Liver (tissue), 9 donors: Measurements from ENCODE around the gene NPNT. TPM values are rescaled to one million over a fixed set of nuclear protein-coding genes. Genes with fewer than 3 reads are reported as not detected.

Source experiments
- DNase-seq: peaks from one replicate; pipeline ENCODE4 v3.0.0-alpha.2; 2017; ENCODE audit warnings: low spot score
- H3K27ac ChIP-seq, 2 donors: one replicate each; pipeline ENCODE4 v1.7.0; 2013; ENCODE audit warnings: inconsistent platforms in 2 of 2, low read length in 2 of 2, control low read depth in 1 of 2, low read depth in 1 of 2, mild to moderate bottlenecking in 1 of 2
- H3K27me3 ChIP-seq, 4 donors: one replicate each; pipeline versions ENCODE4 v1.6.1 to v1.7.0; 2013; ENCODE audit warnings: low read length in 3 of 4, inconsistent platforms in 1 of 4, mild to moderate bottlenecking in 1 of 4, moderate library complexity in 1 of 4; ENCODE audit not compliant: control insufficient read depth in 4 of 4, insufficient read depth in 4 of 4
- H3K36me3 ChIP-seq, 4 donors: one replicate each; pipeline versions ENCODE4 v1.6.1 to v1.7.0; 2013; ENCODE audit warnings: low read length in 3 of 4, mild to moderate bottlenecking in 3 of 4, low read depth in 1 of 4, moderate library complexity in 1 of 4; ENCODE audit not compliant: control insufficient read depth in 4 of 4, insufficient read depth in 3 of 4
- H3K4me1 ChIP-seq, 4 donors: one replicate each; pipeline versions ENCODE4 v1.6.1 to v1.7.0; 2013; ENCODE audit warnings: low read length in 3 of 4, mild to moderate bottlenecking in 3 of 4, moderate library complexity in 1 of 4; ENCODE audit not compliant: control insufficient read depth in 4 of 4, insufficient read depth in 4 of 4
- H3K4me3 ChIP-seq, 3 donors: one replicate each; pipeline versions ENCODE4 v1.6.1 to v1.7.0; 2013; ENCODE audit warnings: low read length in 3 of 3, control low read depth in 1 of 3, low read depth in 1 of 3, mild to moderate bottlenecking in 1 of 3
- H3K9ac ChIP-seq, 2 donors: one replicate each; pipeline ENCODE4 v1.7.0; 2013; ENCODE audit warnings: low read length in 2 of 2, mild to moderate bottlenecking in 2 of 2, moderate library complexity in 2 of 2, control low read depth in 1 of 2, low read depth in 1 of 2
- H3K9me3 ChIP-seq, 4 donors: one replicate each; pipeline versions ENCODE4 v1.6.1 to v1.7.0; 2013; ENCODE audit warnings: low read length in 3 of 4; ENCODE audit not compliant: control insufficient read depth in 4 of 4
- EGR1 ChIP-seq, 2 donors: IDR thresholded peaks; 2 replicates each; pipeline ENCODE4 v1.6.1; 2016 to 2018; ENCODE audit warnings: antibody characterized with exemption in 2 of 2, low read depth in 2 of 2
- FOXA1 ChIP-seq: IDR thresholded peaks from 2 replicates; pipeline ENCODE4 v1.6.1; 2016; ENCODE audit warnings: antibody characterized with exemption
- FOXA2 ChIP-seq: IDR thresholded peaks from 2 replicates; pipeline ENCODE4 v1.6.1; 2016; ENCODE audit warnings: antibody characterized with exemption
- GABPA ChIP-seq, 2 donors: IDR thresholded peaks in 1 of 2; conservative IDR thresholded peaks in 1 of 2; 2 replicates each; pipeline ENCODE4 v1.6.1; 2016; ENCODE audit warnings: antibody characterized with exemption in 2 of 2, mild to moderate bottlenecking in 1 of 2, moderate library complexity in 1 of 2
- HNF4A ChIP-seq, 2 donors: conservative IDR thresholded peaks; 2 replicates each; pipeline ENCODE4 v1.6.1; 2016; ENCODE audit warnings: antibody characterized with exemption in 2 of 2, mild to moderate bottlenecking in 2 of 2
- HNF4G ChIP-seq: IDR thresholded peaks from 2 replicates; pipeline ENCODE4 v1.6.1; 2016; ENCODE audit warnings: antibody characterized with exemption
- JUND ChIP-seq, 2 donors: IDR thresholded peaks; 2 replicates each; pipeline ENCODE4 v1.6.1; 2016; ENCODE audit warnings: antibody characterized with exemption in 2 of 2
- RAD21 ChIP-seq, 2 donors: IDR thresholded peaks; 2 replicates each; pipeline ENCODE4 v1.6.1; 2016; ENCODE audit warnings: antibody characterized with exemption in 2 of 2, mild to moderate bottlenecking in 2 of 2
- REST ChIP-seq: IDR thresholded peaks from 2 replicates; pipeline ENCODE4 v1.6.1; 2016; ENCODE audit warnings: antibody characterized with exemption, mild to moderate bottlenecking
- RXRA ChIP-seq, 2 donors: IDR thresholded peaks; 2 replicates each; pipeline ENCODE4 v1.6.1; 2017 to 2018; ENCODE audit warnings: antibody characterized with exemption in 2 of 2, mild to moderate bottlenecking in 1 of 2
- SP1 ChIP-seq: IDR thresholded peaks from 2 replicates; pipeline ENCODE4 v1.6.1; 2018; ENCODE audit warnings: antibody characterized with exemption, mild to moderate bottlenecking
- TAF1 ChIP-seq: conservative IDR thresholded peaks from 2 replicates; pipeline ENCODE4 v1.6.1; 2016; ENCODE audit warnings: antibody characterized with exemption, mild to moderate bottlenecking
- YY1 ChIP-seq: IDR thresholded peaks from 2 replicates; pipeline ENCODE4 v1.6.1; 2016; ENCODE audit warnings: antibody characterized with exemption, mild to moderate bottlenecking
- WGBS: extraction: QIAGEN DNeasy Blood & Tissue Kit; methylation state at CpG from one replicate; pipeline ENCODE4 v1.1.7; 2013; 5-methylcytosine and 5-hydroxymethylcytosine counted together
- polyA plus RNA-seq, 2 donors: library from polyadenylated mRNA; stranded (reverse) in 1 of 2; unstranded in 1 of 2; fragments of 200-250 nt in 1 of 2; fragments of >200 nt in 1 of 2; fragmentation: Nextera tagmentation in 1 of 2; extraction: Ambion mirVana in 1 of 2; gene quantifications; one replicate each; pipeline versions ENCODE4 v1.2.1 to v1.2.3, GENCODE V29; 2013 to 2015
- total RNA-seq, 2 donors: library from RNA; depleted of rRNA; stranded (reverse); fragments of >200 nt; gene quantifications; one replicate each; pipeline ENCODE4 v1.2.3, GENCODE V29; 2014
- TF ChIP-seq, protein P1 (sequence below): fragments of 150-350 bp; IDR thresholded peaks from 2 replicates; pipeline ENCODE4 v1.5.1; 2017; ENCODE audit warnings: improper control_type of control experiment, low read depth, low read length; ENCODE audit not compliant: missing input control
- TF ChIP-seq, protein P2 (sequence below): IDR thresholded peaks from 2 replicates; pipeline ENCODE4 v1.6.1; 2016; ENCODE audit warnings: antibody characterized with exemption
- donor health status: healthy.
- donor health status: healthy.
- donor health status: healthy.
- donor health status: healthy.
- donor health status: healthy.

The NPNT gene
- total and polyA plus RNA-seq, 4 donors = 1.3 to 4.4 (median 2.0) TPM

DNA sequence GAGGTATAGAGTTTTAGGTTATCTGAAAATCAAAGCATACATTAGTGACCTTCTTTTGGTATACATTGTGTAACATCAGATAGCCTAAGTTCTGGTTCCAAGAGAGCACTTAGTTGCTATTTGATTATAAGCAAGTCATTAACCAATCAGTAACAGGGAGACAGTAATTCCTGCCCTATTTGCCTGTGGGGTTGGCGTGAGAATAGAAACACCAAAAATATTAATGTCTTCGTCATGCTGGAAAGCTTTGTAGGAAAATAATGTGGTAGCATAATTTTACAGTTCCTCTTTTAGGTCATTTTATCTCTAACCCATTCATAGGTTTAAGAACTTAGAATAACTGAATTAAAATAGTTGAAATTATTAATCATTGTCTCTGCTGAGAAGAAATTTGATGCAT lies 37.8 kb downstream of the NPNT start:
- Histone ChIP-seq H3K4me3 (no peak overlapping the region), H3K9me3 (no peaks in the 10 kb centered on the region), H3K27me3 (no peaks in the 10 kb centered on the region), H3K36me3 (no peaks in the 10 kb centered on the region), H3K9ac (no peak overlapping the region), H3K27ac (no peak overlapping the region), H3K4me1 (no peaks in the 10 kb centered on the region)
- no peak for TF ChIP-seq GABPA (IDR thresholded peaks at IDR 0.05 in 1 of 2, conservative IDR thresholded peaks at IDR 0.05 in 1 of 2)
- TF ChIP-seq JUND (IDR thresholded peaks at IDR 0.05) = no peak
- no peak for TF ChIP-seq HNF4G
- whole genome bisulfite sequencing = 83% methylated on average over 2 of the region's 2 CpGs
- no peak for DNase-seq

GRCh38 chr4:105934386-105934785 lies 39.1 kb downstream of the NPNT start:
- Histone ChIP-seq H3K4me3 (no peak overlapping the region), H3K4me1 (no peaks in the 10 kb centered on the region), H3K27me3 (no peaks in the 10 kb centered on the region), H3K9me3 (no peaks in the 10 kb centered on the region), H3K9ac (no peak overlapping the region), H3K27ac (no peak overlapping the region), H3K36me3 (no peaks in the 10 kb centered on the region)
- TF ChIP-seq HNF4A (conservative IDR thresholded peaks at IDR 0.05) (no peak), RXRA (IDR thresholded peaks at IDR 0.05) (no peak), EGR1 (IDR thresholded peaks at IDR 0.05; ENCODE audit: low read depth in 2 of 2) (no peak), FOXA2 (no peak), SP1 (no peak), FOXA1 (no peak), TAF1 (no peak), YY1 (no peak), RAD21 (IDR thresholded peaks at IDR 0.05) (no peak), REST (no peak), HNF4G (no peak), GABPA (IDR thresholded peaks at IDR 0.05 in 1 of 2, conservative IDR thresholded peaks at IDR 0.05 in 1 of 2) (no peak), JUND (IDR thresholded peaks at IDR 0.05) (no peak)
- TF ChIP-seq, protein P1, sequence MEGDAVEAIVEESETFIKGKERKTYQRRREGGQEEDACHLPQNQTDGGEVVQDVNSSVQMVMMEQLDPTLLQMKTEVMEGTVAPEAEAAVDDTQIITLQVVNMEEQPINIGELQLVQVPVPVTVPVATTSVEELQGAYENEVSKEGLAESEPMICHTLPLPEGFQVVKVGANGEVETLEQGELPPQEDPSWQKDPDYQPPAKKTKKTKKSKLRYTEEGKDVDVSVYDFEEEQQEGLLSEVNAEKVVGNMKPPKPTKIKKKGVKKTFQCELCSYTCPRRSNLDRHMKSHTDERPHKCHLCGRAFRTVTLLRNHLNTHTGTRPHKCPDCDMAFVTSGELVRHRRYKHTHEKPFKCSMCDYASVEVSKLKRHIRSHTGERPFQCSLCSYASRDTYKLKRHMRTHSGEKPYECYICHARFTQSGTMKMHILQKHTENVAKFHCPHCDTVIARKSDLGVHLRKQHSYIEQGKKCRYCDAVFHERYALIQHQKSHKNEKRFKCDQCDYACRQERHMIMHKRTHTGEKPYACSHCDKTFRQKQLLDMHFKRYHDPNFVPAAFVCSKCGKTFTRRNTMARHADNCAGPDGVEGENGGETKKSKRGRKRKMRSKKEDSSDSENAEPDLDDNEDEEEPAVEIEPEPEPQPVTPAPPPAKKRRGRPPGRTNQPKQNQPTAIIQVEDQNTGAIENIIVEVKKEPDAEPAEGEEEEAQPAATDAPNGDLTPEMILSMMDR = no peak
- TF ChIP-seq, protein P2, sequence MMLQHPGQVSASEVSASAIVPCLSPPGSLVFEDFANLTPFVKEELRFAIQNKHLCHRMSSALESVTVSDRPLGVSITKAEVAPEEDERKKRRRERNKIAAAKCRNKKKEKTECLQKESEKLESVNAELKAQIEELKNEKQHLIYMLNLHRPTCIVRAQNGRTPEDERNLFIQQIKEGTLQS = no peak
- no peak for DNase-seq
- 82% methylated on average over 1 of the region's 1 CpG for WGBS
